HG03571 (cell line): ENCODE measurements around the gene NUCB1.
"Not testable (repeated sequence)": the region's sequence is repeated elsewhere in the genome, so short reads cannot be mapped to it uniquely, and the experiment has no call there.

Experiments used
- ATAC-seq: cut with Tn5 transposase; IDR thresholded peaks from one replicate; pipeline ENCODE4 v1.9.1; 2021; ENCODE audit not compliant: unreplicated experiment

NUCB1 gene

GRCh38 chr19:48905664-48906063 is 5.6 kb downstream of the NUCB1 start:
- ATAC-seq: no peak

GRCh38 chr19:48906324-48906723 is 6.2 kb downstream of the NUCB1 start:
- no peak for ATAC-seq

- no peak for ATAC-seq
Observed at GRCh38 chr19:48907671-48908070, 7.6 kb downstream of the NUCB1 start.

GRCh38 chr19:48909424-48910077 is 9.4 kb downstream of the NUCB1 start:
- ATAC-seq: not testable (repeated sequence)

- ATAC-seq: no peak
Observed at GRCh38 chr19:48910803-48911202, 10.7 kb downstream of the NUCB1 start.

GRCh38 chr19:48913114-48913889 is 13.2 kb downstream of the NUCB1 start:
- no peak for ATAC-seq

GRCh38 chr19:48914181-48914580 is 14.1 kb downstream of the NUCB1 start:
- ATAC-seq: no peak

GRCh38 chr19:48915757-48916156 is 15.6 kb downstream of the NUCB1 start:
- ATAC-seq: no peak

GRCh38 chr19:48918071-48918470 is 18.0 kb downstream of the NUCB1 start:
- no peak for ATAC-seq

- no peak for ATAC-seq
Observed at GRCh38 chr19:48918801-48919247, 18.7 kb downstream of the NUCB1 start.

GRCh38 chr19:48919271-48919670 is 19.2 kb downstream of the NUCB1 start:
- not testable (repeated sequence) for ATAC-seq

- ATAC-seq: no peak
Observed at GRCh38 chr19:48920949-48921348, 20.8 kb downstream of the NUCB1 start.

GRCh38 chr19:48921721-48922500 is 21.8 kb downstream of the NUCB1 start:
- ATAC-seq: no peak

GRCh38 chr19:48922548-48923490 is 22.7 kb downstream of the NUCB1 start:
- no peak for ATAC-seq

- ATAC-seq: no peak
Observed at GRCh38 chr19:48925240-48925843, 25.2 kb downstream of the NUCB1 start.

- not testable (repeated sequence) for ATAC-seq
Observed at GRCh38 chr19:48925890-48926289, 25.8 kb downstream of the NUCB1 start.

GRCh38 chr19:48926909-48927308 is 26.8 kb downstream of the NUCB1 start:
- ATAC-seq: no peak

GRCh38 chr19:48927692-48928091 is 27.6 kb downstream of the NUCB1 start:
- not testable (repeated sequence) for ATAC-seq

GRCh38 chr19:48928164-48929025 is 28.3 kb downstream of the NUCB1 start:
- no peak for ATAC-seq
